Transverse colon (tissue), 4 donors: ENCODE data around the gene CACTIN. TPM values are rescaled to one million over a fixed set of nuclear protein-coding genes. Genes with fewer than 3 reads are reported as not detected.

Experiments used
- DNase-seq: peaks from one replicate; pipeline ENCODE4 v3.0.0-alpha.2; 2019
- H3K27ac ChIP-seq, 4 donors: fragments of 200-600 bp; sonication (generic); 2 replicates each; pipeline ENCODE4 v1.5.1; 2016 to 2018; ENCODE audit warnings: inconsistent platforms in 4 of 4
- H3K27me3 ChIP-seq: fragments of 200-600 bp; sonication (generic); 2 replicates; pipeline ENCODE4 v1.5.1; 2017; ENCODE audit warnings: inconsistent platforms
- H3K36me3 ChIP-seq, 4 donors: fragments of 200-600 bp; sonication (generic); 2 replicates each; pipeline ENCODE4 v1.5.1; 2017 to 2019; ENCODE audit warnings: inconsistent platforms in 4 of 4
- H3K4me1 ChIP-seq, 4 donors: fragments of 200-600 bp; sonication (generic); 2 replicates each; pipeline ENCODE4 v1.5.1; 2017 to 2020; ENCODE audit warnings: inconsistent platforms in 4 of 4
- H3K4me3 ChIP-seq, 4 donors: fragments of 200-600 bp; sonication (generic); 1 replicate in 1 of 4; 2 replicates in 3 of 4; pipeline versions ENCODE4 v1.5.1 to v1.6.1; 2017 to 2019; ENCODE audit warnings: inconsistent platforms in 4 of 4
- H3K9me3 ChIP-seq, 2 donors: fragments of 200-600 bp; sonication (generic); 2 replicates each; pipeline ENCODE4 v1.5.1; 2017 to 2019; ENCODE audit warnings: inconsistent platforms in 2 of 2
- CTCF ChIP-seq, 5 experiments: fragments of 200-600 bp in 3 of 5; fragments of 450-650 bp in 2 of 5; sonication (generic) in 3 of 5; IDR thresholded peaks; 1 replicate in 2 of 5; 2 replicates in 3 of 5; pipeline ENCODE4 v1.5.1; 2016 to 2017; ENCODE audit warnings: antibody characterized with exemption in 5 of 5, inconsistent platforms in 3 of 5, mild to moderate bottlenecking in 2 of 5, moderate library complexity in 1 of 5
- EP300 ChIP-seq: sonication (generic); formaldehyde crosslinking; IDR thresholded peaks from one replicate; pipeline ENCODE4 v1.6.1; 2017; ENCODE audit warnings: antibody characterized with exemption, low read depth
- POLR2A ChIP-seq: fragments of 450-650 bp; IDR thresholded peaks from one replicate; pipeline ENCODE4 v1.6.1; 2016; ENCODE audit warnings: antibody characterized with exemption, mild to moderate bottlenecking, moderate library complexity
- POLR2AphosphoS5 ChIP-seq, 3 donors: sonication (generic); formaldehyde crosslinking; IDR thresholded peaks; one replicate each; pipeline ENCODE4 v1.6.1; 2016; ENCODE audit warnings: antibody characterized with exemption in 3 of 3
- WGBS, 2 donors: methylation state at CpG; one replicate each; pipeline ENCODE4 v1.1.5; 2018; ENCODE audit warnings: low coverage in 1 of 2; 5-methylcytosine and 5-hydroxymethylcytosine counted together
- in situ Hi-C, 4 donors: fragments of 200-750 bp; cut with MboI; loops; one replicate each; pipeline versions ENCODE4 v1.15.0 to v1.15.1; 2017; ENCODE audit warnings: low sequenced_read_pairs in 3 of 4, low pct_ligation_motif_present in 1 of 4, low pct_unique_long_range_greater_than_20kb in 1 of 4
- intact Hi-C: fragments of 100-400 bp; cut with DNase I; formaldehyde crosslinking; loops from one replicate; pipeline ENCODE4 v1.15.1; 2023; ENCODE audit warnings: low total_unique reads
- total RNA-seq, 4 donors: library from RNA; depleted of rRNA; stranded (reverse); fragments of >200 nt; gene quantifications; one replicate each; pipeline ENCODE4 v1.1.0, GENCODE V29; 2016

CACTIN gene
- total RNA-seq, 4 donors from 2014 or later: 21.9 to 88.4 (median 53.0) TPM

- no peak for DNase-seq
- H3K27me3 ChIP-seq: peaks cover 11% of the 10 kb centered on the region
- no peaks in the 10 kb centered on the region for H3K9me3 ChIP-seq
- H3K27ac ChIP-seq: no peak overlapping the region
- in situ Hi-C loops: no loop called here
- WGBS, 2 donors: 86 to 90% methylated on average over 10 to 30 of the region's 34 CpGs
- TF ChIP-seq POLR2A (no peak), CTCF (IDR thresholded peaks at IDR 0.05) (no peak), EP300 (no peak), POLR2AphosphoS5 (IDR thresholded peaks at IDR 0.05) (no peak)
- no peaks in the 10 kb centered on the region for H3K4me1 ChIP-seq
- H3K4me3 ChIP-seq: no peak overlapping the region
- intact Hi-C loops: no loop called here
- H3K36me3 ChIP-seq: no peaks in the 10 kb centered on the region
Measured at GRCh38 chr19:3595521-3596061, 31.0 kb downstream of the CACTIN start.

- no peaks in the 10 kb centered on the region for H3K36me3 ChIP-seq
- WGBS, 2 donors: 47% methylated on average over 11 of the region's 11 CpGs; no CpG with 5 or more reads in 1 of the 2 donors
- no peaks in the 10 kb centered on the region for H3K9me3 ChIP-seq
- H3K4me3 ChIP-seq: no peak overlapping the region
- no peak for DNase-seq
- TF ChIP-seq POLR2AphosphoS5 (IDR thresholded peaks at IDR 0.05) (no peak), EP300 (no peak), POLR2A (no peak), CTCF (IDR thresholded peaks at IDR 0.05) (no peak)
- H3K27me3 ChIP-seq: peaks cover 11% of the 10 kb centered on the region
- H3K27ac ChIP-seq: no peak overlapping the region
- in situ Hi-C loops: no loop called here
- intact Hi-C loops: no loop called here
- no peaks in the 10 kb centered on the region for H3K4me1 ChIP-seq
Measured at GRCh38 chr19:3593156-3593555, 33.4 kb downstream of the CACTIN start.

- DNase-seq: no peak
- in situ Hi-C loops: no loop called here
- Histone ChIP-seq H3K36me3 (no peaks in the 10 kb centered on the region), H3K4me1 (peaks cover 0 to under 1% (median 0%) of the 10 kb centered on the region in 4 donors), H3K27me3 (peaks cover 11% of the 10 kb centered on the region), H3K4me3 (no peak overlapping the region), H3K9me3 (no peaks in the 10 kb centered on the region), H3K27ac (no peak overlapping the region)
- intact Hi-C loops: no loop called here
- WGBS, 2 donors: 83% methylated on average over 8 of the region's 9 CpGs; no CpG with 5 or more reads in 1 of the 2 donors
- TF ChIP-seq POLR2AphosphoS5 (IDR thresholded peaks at IDR 0.05) (no peak), EP300 (no peak), POLR2A (no peak), CTCF (IDR thresholded peaks at IDR 0.05) (no peak)
Measured at GRCh38 chr19:3591876-3592613, 34.5 kb downstream of the CACTIN start.

GRCh38 chr19:3590991-3591659 is 35.5 kb downstream of the CACTIN start:
- 87% methylated on average over 7 of the region's 8 CpGs; no CpG with 5 or more reads in 1 of the 2 donors for WGBS, 2 donors
- TF ChIP-seq POLR2A (no peak), EP300 (no peak), CTCF (IDR thresholded peaks at IDR 0.05) (no peak), POLR2AphosphoS5 (IDR thresholded peaks at IDR 0.05) (no peak)
- Histone ChIP-seq H3K9me3 (no peaks in the 10 kb centered on the region), H3K27me3 (peaks cover 18% of the 10 kb centered on the region), H3K27ac (no peak overlapping the region), H3K4me3 (no peak overlapping the region), H3K36me3 (no peaks in the 10 kb centered on the region), H3K4me1 (peaks cover 0 to 9% (median under 1%) of the 10 kb centered on the region in 4 donors)
- intact Hi-C loops: no loop called here
- in situ Hi-C loops: no loop called here
- no peak for DNase-seq
